H9 (cell line): ENCODE data around the gene MEF2C. TPM values are rescaled to one million over a fixed set of nuclear protein-coding genes. Genes with fewer than 3 reads are reported as not detected.

ENCODE experiments used
- DNase-seq: peaks from one replicate; pipeline ENCODE4 v3.0.0-alpha.2; 2017
- H2AFZ ChIP-seq: one replicate; pipeline ENCODE4 v1.6.1; 2013; ENCODE audit warnings: mild to moderate bottlenecking, low read length, control low read depth, moderate library complexity
- H2AK5ac ChIP-seq: 2 replicates; pipeline ENCODE4 v1.6.1; 2013; ENCODE audit warnings: low read length, control low read depth, mixed read lengths; ENCODE audit not compliant: insufficient read length
- H2BK120ac ChIP-seq: one replicate; pipeline ENCODE4 v1.6.1; 2013; ENCODE audit warnings: low read depth, mild to moderate bottlenecking, low read length, control low read depth, inconsistent platforms; ENCODE audit not compliant: poor library complexity, severe bottlenecking
- H2BK12ac ChIP-seq: 2 replicates; pipeline ENCODE4 v1.6.1; 2013; ENCODE audit warnings: low read length, control low read depth, mixed read lengths, low read depth; ENCODE audit not compliant: insufficient read length
- H2BK15ac ChIP-seq: 2 replicates; pipeline ENCODE4 v1.6.1; 2013; ENCODE audit warnings: low read depth, low read length, control low read depth
- H2BK20ac ChIP-seq: one replicate; pipeline ENCODE4 v1.6.1; 2013; ENCODE audit warnings: low read depth, mild to moderate bottlenecking, low read length, control low read depth, inconsistent platforms; ENCODE audit not compliant: poor library complexity, severe bottlenecking
- H2BK5ac ChIP-seq: 2 replicates; pipeline ENCODE4 v1.6.1; 2013; ENCODE audit warnings: low read length, control low read depth, mixed read lengths; ENCODE audit not compliant: insufficient read length
- H3K14ac ChIP-seq: 2 replicates; pipeline ENCODE4 v1.6.1; 2013; ENCODE audit warnings: low read length, control low read depth; ENCODE audit not compliant: insufficient read depth
- H3K18ac ChIP-seq: 2 replicates; pipeline ENCODE4 v1.6.1; 2013; ENCODE audit warnings: low read depth, mild to moderate bottlenecking, mixed read lengths, low read length, control low read depth; ENCODE audit not compliant: insufficient read length
- H3K23ac ChIP-seq: 2 replicates; pipeline ENCODE4 v1.6.1; 2013; ENCODE audit warnings: low read length, control low read depth, mixed read lengths, low read depth; ENCODE audit not compliant: insufficient read length
- H3K23me2 ChIP-seq: 2 replicates; pipeline ENCODE4 v1.6.1; 2013; ENCODE audit warnings: low read depth, mild to moderate bottlenecking, mixed read lengths, low read length, control low read depth; ENCODE audit not compliant: insufficient read length, poor library complexity, severe bottlenecking
- H3K27ac ChIP-seq: 2 replicates; pipeline ENCODE4 v1.5.1; 2013; ENCODE audit warnings: low read length, control low read depth, mixed read lengths, low read depth; ENCODE audit not compliant: insufficient read length
- H3K27me3 ChIP-seq: 2 replicates; pipeline ENCODE4 v1.6.1; 2013; ENCODE audit warnings: low read length, control low read depth, inconsistent platforms; ENCODE audit not compliant: insufficient read depth
- H3K4ac ChIP-seq: 2 replicates; pipeline ENCODE4 v1.6.1; 2013; ENCODE audit warnings: low read depth, mild to moderate bottlenecking, control low read depth, inconsistent platforms, low read length, moderate library complexity
- H3K4me1 ChIP-seq: 2 replicates; pipeline ENCODE4 v1.6.1; 2013; ENCODE audit warnings: low read length, control low read depth, inconsistent platforms; ENCODE audit not compliant: insufficient read depth
- H3K4me2 ChIP-seq: 2 replicates; pipeline ENCODE4 v1.6.1; 2013; ENCODE audit warnings: low read length, control low read depth, mixed read lengths; ENCODE audit not compliant: insufficient read length, insufficient read depth
- H3K56ac ChIP-seq: 2 replicates; pipeline ENCODE4 v1.6.1; 2013; ENCODE audit warnings: low read depth, mild to moderate bottlenecking, mixed read lengths, low read length, control low read depth; ENCODE audit not compliant: insufficient read length
- H3K79me1 ChIP-seq: 2 replicates; pipeline ENCODE4 v1.6.1; 2013; ENCODE audit warnings: low read depth, mild to moderate bottlenecking, moderate library complexity, low read length, control low read depth, inconsistent platforms; ENCODE audit not compliant: insufficient read depth, poor library complexity, severe bottlenecking
- H3K79me2 ChIP-seq: 2 replicates; pipeline ENCODE4 v1.6.1; 2013; ENCODE audit warnings: low read length, control low read depth, inconsistent platforms; ENCODE audit not compliant: insufficient read depth
- H3K9ac ChIP-seq: 2 replicates; pipeline ENCODE4 v1.6.1; 2013; ENCODE audit warnings: low read length, control low read depth, mixed read lengths; ENCODE audit not compliant: insufficient read length; ENCODE audit errors: extremely low read depth
- H3K9me3 ChIP-seq: one replicate; pipeline ENCODE4 v1.6.1; 2013; ENCODE audit warnings: low read depth, low read length, inconsistent platforms; ENCODE audit not compliant: control insufficient read depth
- H3T11ph ChIP-seq: one replicate; pipeline ENCODE4 v1.6.1; 2013; ENCODE audit warnings: mild to moderate bottlenecking, low read length, control low read depth, inconsistent platforms
- H4K20me1 ChIP-seq: one replicate; pipeline ENCODE4 v1.6.1; 2013; ENCODE audit not compliant: control insufficient read depth, insufficient read length, insufficient read depth
- H4K5ac ChIP-seq: 2 replicates; pipeline ENCODE4 v1.6.1; 2013; ENCODE audit warnings: low read depth, mild to moderate bottlenecking, mixed read lengths, low read length, control low read depth; ENCODE audit not compliant: insufficient read length
- H4K8ac ChIP-seq: replicated peaks from 2 replicates; pipeline ENCODE4 v1.6.1; 2013; ENCODE audit warnings: low read length, control low read depth, mixed read lengths, low read depth; ENCODE audit not compliant: insufficient read length
- H4K91ac ChIP-seq: 2 replicates; pipeline ENCODE4 v1.6.1; 2013; ENCODE audit warnings: low read depth, mild to moderate bottlenecking, moderate library complexity, mixed read lengths, low read length, control low read depth; ENCODE audit not compliant: insufficient read length
- H3K27ac Mint-ChIP-seq, 3 experiments: 2 replicates in 2 of 3; 3 replicates in 1 of 3; pipeline ENCODE4 v1.8.0; 2020 to 2021; ENCODE audit warnings: mixed read lengths in 3 of 3, mild to moderate bottlenecking in 1 of 3, moderate library complexity in 1 of 3
- H3K27me3 Mint-ChIP-seq: 2 replicates; pipeline ENCODE4 v1.8.0; 2021; ENCODE audit warnings: low read depth, mild to moderate bottlenecking, moderate library complexity, mixed read lengths
- H3K36me3 Mint-ChIP-seq, 3 experiments: 2 replicates in 2 of 3; 3 replicates in 1 of 3; pipeline ENCODE4 v1.8.0; 2020 to 2021; ENCODE audit warnings: low read depth in 3 of 3, mixed read lengths in 3 of 3; ENCODE audit not compliant: insufficient read depth in 1 of 3
- H3K4me1 Mint-ChIP-seq, 2 experiments: 2 replicates each; pipeline ENCODE4 v1.8.0; 2020; ENCODE audit warnings: mixed read lengths in 2 of 2
- H3K4me3 Mint-ChIP-seq, 2 experiments: 2 replicates in 1 of 2; 3 replicates in 1 of 2; pipeline ENCODE4 v1.8.0; 2020 to 2021; ENCODE audit warnings: mild to moderate bottlenecking in 2 of 2, mixed read lengths in 2 of 2, moderate library complexity in 1 of 2
- H3K9me3 Mint-ChIP-seq, 2 experiments: 2 replicates in 1 of 2; 3 replicates in 1 of 2; pipeline ENCODE4 v1.8.0; 2020; ENCODE audit warnings: mild to moderate bottlenecking in 2 of 2, mixed read lengths in 2 of 2, moderate library complexity in 1 of 2
- WGBS: extraction: QIAGEN DNeasy Blood & Tissue Kit; methylation state at CpG from one replicate; pipeline ENCODE4 v1.1.7; 2013; ENCODE audit warnings: missing lambda C conversion rate, low lambda C conversion rate, mixed read lengths; ENCODE audit not compliant: insufficient read length; ENCODE audit errors: extremely low coverage; 5-methylcytosine and 5-hydroxymethylcytosine counted together
- total RNA-seq: library from RNA; stranded (reverse); gene quantifications from 2 replicates; pipeline ENCODE4 v1.2.1, GENCODE V29; 2021
- TF ChIP-seq, protein P1 (sequence below): fragments of 200-600 bp; sonication (generic); conservative IDR thresholded peaks from 3 replicates; pipeline ENCODE4 v1.8.0; 2021; ENCODE audit warnings: antibody characterized with exemption, mild to moderate bottlenecking

The MEF2C gene
- total RNA-seq, 1 experiment from 2014 or later = 0.11 TPM

DNA sequence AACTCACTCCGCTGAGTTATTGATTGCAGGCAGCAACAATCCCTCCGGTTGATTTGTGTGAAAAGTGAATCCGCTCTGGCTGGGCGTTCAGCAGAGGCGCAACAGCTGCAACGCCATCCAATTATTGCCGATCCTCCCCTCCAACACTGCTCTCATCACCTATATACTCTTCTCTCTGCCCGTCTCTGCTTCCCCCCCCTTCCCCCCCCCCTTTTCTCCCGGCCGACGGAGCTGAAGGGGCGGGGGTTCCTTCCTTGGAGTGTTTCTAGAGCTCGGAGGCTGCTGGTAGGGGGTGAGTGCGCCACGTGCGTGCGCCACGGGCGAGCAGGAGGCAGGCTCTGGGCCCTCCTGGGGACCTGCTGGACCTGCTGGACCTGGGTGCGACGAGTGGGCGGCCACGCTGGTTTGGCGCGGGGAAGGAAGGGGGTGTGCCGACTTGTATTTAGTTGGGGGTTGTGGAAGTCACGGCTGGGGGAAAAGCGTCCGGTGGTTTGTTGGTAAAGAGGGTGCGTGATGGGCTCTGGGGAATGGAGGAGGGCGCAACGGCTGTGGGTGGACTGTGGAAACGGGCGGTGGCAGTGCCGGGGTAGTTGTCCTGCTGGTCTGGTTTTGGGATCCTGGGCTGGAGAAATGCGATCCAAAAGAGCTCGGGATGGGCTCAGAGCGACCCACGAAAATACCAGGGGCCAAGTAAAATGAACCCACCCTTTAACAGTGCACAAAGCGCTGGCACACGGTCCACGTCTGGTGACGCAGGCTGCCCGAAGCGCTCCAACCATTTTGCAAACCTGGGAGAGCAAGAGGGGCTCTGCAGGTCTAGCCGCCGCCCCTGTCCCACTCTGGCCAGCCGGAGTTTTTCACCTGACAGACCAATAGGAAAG, 6.4 kb upstream of the MEF2C start:
- H3K9me3 Mint-ChIP-seq = no peaks in the 10 kb centered on the region
- DNase-seq = peak; percentile 70
- no peaks in the 10 kb centered on the region for H3K79me1 ChIP-seq
- H4K5ac ChIP-seq = no peak overlapping the region
- H3K4me3 Mint-ChIP-seq = peak overlapping the region; percentile 82 to 93
- no peak overlapping the region for H2BK15ac ChIP-seq
- no peak overlapping the region; the same call in 1 of the 2 replicates for H3K4ac ChIP-seq
- peaks cover 66% of the 10 kb centered on the region for H3K27me3 Mint-ChIP-seq
- WGBS = no CpG with 5 or more reads among the region's 48 CpGs
- H3K23ac ChIP-seq = no peak overlapping the region
- H3K14ac ChIP-seq = peak overlapping the region; percentile 84
- H4K20me1 ChIP-seq = no peaks in the 10 kb centered on the region
- H2BK5ac ChIP-seq = no peak overlapping the region
- TF ChIP-seq, protein P1, sequence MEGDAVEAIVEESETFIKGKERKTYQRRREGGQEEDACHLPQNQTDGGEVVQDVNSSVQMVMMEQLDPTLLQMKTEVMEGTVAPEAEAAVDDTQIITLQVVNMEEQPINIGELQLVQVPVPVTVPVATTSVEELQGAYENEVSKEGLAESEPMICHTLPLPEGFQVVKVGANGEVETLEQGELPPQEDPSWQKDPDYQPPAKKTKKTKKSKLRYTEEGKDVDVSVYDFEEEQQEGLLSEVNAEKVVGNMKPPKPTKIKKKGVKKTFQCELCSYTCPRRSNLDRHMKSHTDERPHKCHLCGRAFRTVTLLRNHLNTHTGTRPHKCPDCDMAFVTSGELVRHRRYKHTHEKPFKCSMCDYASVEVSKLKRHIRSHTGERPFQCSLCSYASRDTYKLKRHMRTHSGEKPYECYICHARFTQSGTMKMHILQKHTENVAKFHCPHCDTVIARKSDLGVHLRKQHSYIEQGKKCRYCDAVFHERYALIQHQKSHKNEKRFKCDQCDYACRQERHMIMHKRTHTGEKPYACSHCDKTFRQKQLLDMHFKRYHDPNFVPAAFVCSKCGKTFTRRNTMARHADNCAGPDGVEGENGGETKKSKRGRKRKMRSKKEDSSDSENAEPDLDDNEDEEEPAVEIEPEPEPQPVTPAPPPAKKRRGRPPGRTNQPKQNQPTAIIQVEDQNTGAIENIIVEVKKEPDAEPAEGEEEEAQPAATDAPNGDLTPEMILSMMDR = no peak
- peaks cover 10% of the 10 kb centered on the region for H3K23me2 ChIP-seq
- no peaks in the 10 kb centered on the region for H3K4me1 ChIP-seq
- H2BK120ac ChIP-seq = no peak overlapping the region
- peak overlapping the region; percentile 84 for H3K4me2 ChIP-seq
- no peak overlapping the region for H2AFZ ChIP-seq
- no peak overlapping the region for H3K56ac ChIP-seq
- no peak overlapping the region for H2BK20ac ChIP-seq
- H4K8ac ChIP-seq = no peak overlapping the region
- peak overlapping the region in 1 of 3 experiments; percentile 59; a peak in 1 of 7 replicates for H3K27ac Mint-ChIP-seq
- H2BK12ac ChIP-seq = no peak overlapping the region
- peak overlapping the region; percentile 36 for H3K18ac ChIP-seq
- peak overlapping the region; percentile 23 for H3K9ac ChIP-seq
- H4K91ac ChIP-seq = no peak overlapping the region
- H3K27ac ChIP-seq = no peak overlapping the region
- no peak overlapping the region for H3T11ph ChIP-seq
- no peaks in the 10 kb centered on the region for H3K79me2 ChIP-seq
- no peaks in the 10 kb centered on the region for H3K9me3 ChIP-seq
- H3K36me3 Mint-ChIP-seq = no peaks in the 10 kb centered on the region; a peak in 1 of 7 replicates
- peaks cover 13 to 22% of the 10 kb centered on the region in 2 experiments for H3K4me1 Mint-ChIP-seq
- H3K27me3 ChIP-seq = peaks cover 1% of the 10 kb centered on the region; the same call in 1 of the 2 replicates
- H2AK5ac ChIP-seq = no peak overlapping the region
